Measurements from ENCODE around the gene IFNGR2. TPM values are rescaled to one million over a fixed set of nuclear protein-coding genes. Genes with fewer than 3 reads are reported as not detected.

The IFNGR2 gene
- total and polyA plus RNA-seq, 2 donors (not counting 1 experiment from before 2014, with no cell fraction given) = 50.7 to 57.6 TPM

GRCh38 chr21:33388188-33388587 lies 15.0 kb upstream of the IFNGR2 start:
- no peaks in the 10 kb centered on the region for H3K9me3 ChIP-seq (ENCODE audit: control insufficient read depth, insufficient read depth, low read depth, low read length)

GRCh38 chr21:33390479-33390878 lies 12.7 kb upstream of the IFNGR2 start:
- Histone ChIP-seq H3K36me3 (ENCODE audit: control insufficient read depth, insufficient read depth, low read length) (no peaks in the 10 kb centered on the region), H4K20me1 (ENCODE audit: control insufficient read depth, extremely low read depth, insufficient read depth, low read length) (no peaks in the 10 kb centered on the region), H3K79me2 (ENCODE audit: control insufficient read depth, insufficient read depth, low read length) (no peaks in the 10 kb centered on the region), H3K4me1 (ENCODE audit: control insufficient read depth, extremely low read depth, insufficient read depth, low read length) (no peaks in the 10 kb centered on the region), H3K4me2 (ENCODE audit: extremely low read depth, insufficient read depth, low read length) (no peak overlapping the region), H2AFZ (ENCODE audit: low read length) (no peak overlapping the region), H3K9me3 (ENCODE audit: control insufficient read depth, insufficient read depth, low read depth, low read length) (no peaks in the 10 kb centered on the region), H3K9ac (ENCODE audit: insufficient read depth, low read length) (no peak overlapping the region), H3K27ac (ENCODE audit: insufficient read depth, low read length) (no peak overlapping the region), H3K27me3 (ENCODE audit: control insufficient read depth, insufficient read depth, low read length) (no peaks in the 10 kb centered on the region), H3K4me3 (replicated peaks in 1 of 4; ENCODE audit: control extremely low read depth in 1 of 4, insufficient read depth in 1 of 4, low read depth in 3 of 4, low read length in 4 of 4) (no peak overlapping the region)
- no peak for DNase-seq (ENCODE audit: low read depth in 2 of 2)
- TF ChIP-seq CTCF (conservative IDR thresholded peaks at IDR 0.05 in 1 of 2, IDR thresholded peaks at IDR 0.05 in 1 of 2; ENCODE audit: low read depth in 1 of 2, low read length in 2 of 2) = no peak
- TF ChIP-seq EZH2 (IDR thresholded peaks at IDR 0.05; ENCODE audit: low read length, missing control alignments) = no peak

More at GRCh38 chr21:33388188-33388587, 15.0 kb upstream of the IFNGR2 start:
- Histone ChIP-seq H3K79me2 (ENCODE audit: control insufficient read depth, insufficient read depth, low read length) (no peaks in the 10 kb centered on the region), H3K4me2 (ENCODE audit: extremely low read depth, insufficient read depth, low read length) (no peak overlapping the region), H3K27me3 (ENCODE audit: control insufficient read depth, insufficient read depth, low read length) (no peaks in the 10 kb centered on the region), H3K4me3 (replicated peaks in 1 of 4; ENCODE audit: control extremely low read depth in 1 of 4, insufficient read depth in 1 of 4, low read depth in 3 of 4, low read length in 4 of 4) (no peak overlapping the region), H4K20me1 (ENCODE audit: control insufficient read depth, extremely low read depth, insufficient read depth, low read length) (no peaks in the 10 kb centered on the region), H3K36me3 (ENCODE audit: control insufficient read depth, insufficient read depth, low read length) (no peaks in the 10 kb centered on the region), H3K27ac (ENCODE audit: insufficient read depth, low read length) (no peak overlapping the region), H3K4me1 (ENCODE audit: control insufficient read depth, extremely low read depth, insufficient read depth, low read length) (peaks cover 2% of the 10 kb centered on the region), H2AFZ (ENCODE audit: low read length) (no peak overlapping the region), H3K9ac (ENCODE audit: insufficient read depth, low read length) (no peak overlapping the region)
- no peak for DNase-seq (ENCODE audit: low read depth in 2 of 2)
- no peak for TF ChIP-seq CTCF (conservative IDR thresholded peaks at IDR 0.05 in 1 of 2, IDR thresholded peaks at IDR 0.05 in 1 of 2; ENCODE audit: low read depth in 1 of 2, low read length in 2 of 2)
- TF ChIP-seq EZH2 (IDR thresholded peaks at IDR 0.05; ENCODE audit: low read length, missing control alignments) = no peak

GRCh38 chr21:33391656-33392055 lies 11.6 kb upstream of the IFNGR2 start:
- no peak overlapping the region for H3K9ac ChIP-seq (ENCODE audit: insufficient read depth, low read length)
- TF ChIP-seq EZH2 (IDR thresholded peaks at IDR 0.05; ENCODE audit: low read length, missing control alignments) = no peak
- TF ChIP-seq CTCF (conservative IDR thresholded peaks at IDR 0.05 in 1 of 2, IDR thresholded peaks at IDR 0.05 in 1 of 2; ENCODE audit: low read depth in 1 of 2, low read length in 2 of 2) = no peak
- no peaks in the 10 kb centered on the region for H3K36me3 ChIP-seq (ENCODE audit: control insufficient read depth, insufficient read depth, low read length)
- H3K79me2 ChIP-seq (ENCODE audit: control insufficient read depth, insufficient read depth, low read length) = no peaks in the 10 kb centered on the region
- no peaks in the 10 kb centered on the region for H4K20me1 ChIP-seq (ENCODE audit: control insufficient read depth, extremely low read depth, insufficient read depth, low read length)
- no peaks in the 10 kb centered on the region for H3K27me3 ChIP-seq (ENCODE audit: control insufficient read depth, insufficient read depth, low read length)
- no peak overlapping the region for H2AFZ ChIP-seq (ENCODE audit: low read length)
- H3K4me3 ChIP-seq (replicated peaks in 1 of 4; ENCODE audit: control extremely low read depth in 1 of 4, insufficient read depth in 1 of 4, low read depth in 3 of 4, low read length in 4 of 4) = no peak overlapping the region
- no peak overlapping the region for H3K4me2 ChIP-seq (ENCODE audit: extremely low read depth, insufficient read depth, low read length)
- DNase-seq (ENCODE audit: low read depth in 2 of 2) = no peak
- peaks cover 6% of the 10 kb centered on the region for H3K4me1 ChIP-seq (ENCODE audit: control insufficient read depth, extremely low read depth, insufficient read depth, low read length)
- no peak overlapping the region for H3K27ac ChIP-seq (ENCODE audit: insufficient read depth, low read length)
- no peaks in the 10 kb centered on the region for H3K9me3 ChIP-seq (ENCODE audit: control insufficient read depth, insufficient read depth, low read depth, low read length)
